HG03159 (cell line): ENCODE data around the gene RNF224.
A peak's percentile ranks its signal among the peaks of the same experiment; 100 is the strongest.
"Not testable (repeated sequence)": the region's sequence is repeated elsewhere in the genome, so short reads cannot be mapped to it uniquely, and the experiment has no call there.

ENCODE experiments used
- ATAC-seq: cut with Tn5 transposase; IDR thresholded peaks from one replicate; pipeline ENCODE4 v1.9.1; 2021; ENCODE audit warnings: mild to moderate bottlenecking, moderate library complexity; ENCODE audit not compliant: unreplicated experiment

RNF224 gene

GRCh38 chr9:137236936-137237421 is 9.7 kb downstream of the RNF224 start:
- ATAC-seq = no peak

DNA sequence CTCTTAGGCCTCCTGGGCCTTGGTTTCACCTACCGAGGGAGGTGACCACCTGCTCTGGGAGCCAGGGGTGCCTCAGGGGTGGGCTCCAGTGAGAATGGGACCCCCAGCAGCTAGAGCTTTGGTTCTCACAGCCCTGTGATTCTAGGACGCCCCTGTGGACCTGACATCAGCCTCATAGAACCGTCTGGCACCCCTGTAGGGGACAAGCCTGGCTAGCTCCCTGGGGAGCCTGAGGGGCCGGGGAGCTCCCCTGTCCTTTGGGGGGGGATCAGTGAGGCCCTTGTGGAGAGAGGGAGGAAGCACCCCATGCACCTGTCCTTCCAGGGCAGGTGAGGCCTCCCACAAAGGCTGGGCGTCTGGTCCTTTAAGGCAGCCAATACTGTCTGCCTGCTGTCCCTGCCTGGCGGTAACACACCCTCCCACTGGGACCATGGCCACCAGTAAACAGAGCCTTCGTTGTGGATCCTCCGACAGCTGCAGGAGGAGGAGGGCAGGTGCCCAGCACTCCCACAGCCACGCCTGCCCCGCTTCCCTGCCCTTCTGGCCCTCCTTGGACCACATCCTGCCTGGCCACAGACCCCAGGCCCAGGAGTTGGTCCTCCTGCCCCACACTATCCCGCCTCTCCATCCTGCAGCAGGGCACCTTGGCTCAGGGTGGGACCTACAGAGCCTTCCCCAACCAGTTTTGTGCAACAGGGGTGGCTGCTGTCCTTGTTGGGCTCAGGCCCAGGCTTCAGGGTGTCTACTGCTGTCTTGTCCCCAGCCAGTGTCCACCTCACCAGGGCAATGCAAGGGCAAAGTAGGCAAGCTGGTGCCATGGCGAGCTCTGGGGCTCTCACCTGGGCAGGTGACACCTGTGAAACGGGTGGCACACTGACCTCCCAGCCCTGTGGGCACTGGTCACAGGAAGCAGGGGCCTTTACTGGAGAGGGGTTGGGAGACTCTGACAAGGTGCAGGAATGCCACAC is 10.7 kb downstream of the RNF224 start:
- no peak for ATAC-seq

GRCh38 chr9:137239541-137240200 is 12.4 kb downstream of the RNF224 start:
- ATAC-seq = not testable (repeated sequence)

DNA sequence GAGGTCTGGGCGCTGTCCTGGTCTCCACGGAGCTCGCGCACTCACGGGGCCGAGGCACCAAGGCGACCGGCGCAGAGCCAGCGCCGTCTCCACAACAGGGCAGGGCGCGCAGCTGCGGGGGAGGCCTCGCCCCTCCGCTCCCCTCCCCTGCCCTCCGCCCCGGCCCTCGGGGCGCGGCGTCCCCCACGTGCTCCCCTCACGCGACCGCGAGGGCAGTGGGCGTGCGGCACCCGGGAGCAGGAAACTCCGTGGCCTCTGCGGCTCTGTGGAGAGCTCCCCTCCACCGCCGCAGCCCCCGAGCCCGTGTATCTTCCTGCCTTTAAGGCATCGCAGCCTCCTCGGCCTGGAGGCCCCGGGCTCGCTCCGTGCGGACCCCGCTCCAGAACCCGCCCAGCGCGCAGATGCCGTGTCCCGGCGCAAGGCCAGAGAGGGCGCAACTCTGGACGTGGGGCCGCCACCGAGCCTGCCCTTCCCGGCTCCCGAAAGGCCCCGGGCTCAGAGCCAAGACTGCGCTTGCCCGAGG is 13.1 kb downstream of the RNF224 start:
- ATAC-seq = peak; percentile 24

DNA sequence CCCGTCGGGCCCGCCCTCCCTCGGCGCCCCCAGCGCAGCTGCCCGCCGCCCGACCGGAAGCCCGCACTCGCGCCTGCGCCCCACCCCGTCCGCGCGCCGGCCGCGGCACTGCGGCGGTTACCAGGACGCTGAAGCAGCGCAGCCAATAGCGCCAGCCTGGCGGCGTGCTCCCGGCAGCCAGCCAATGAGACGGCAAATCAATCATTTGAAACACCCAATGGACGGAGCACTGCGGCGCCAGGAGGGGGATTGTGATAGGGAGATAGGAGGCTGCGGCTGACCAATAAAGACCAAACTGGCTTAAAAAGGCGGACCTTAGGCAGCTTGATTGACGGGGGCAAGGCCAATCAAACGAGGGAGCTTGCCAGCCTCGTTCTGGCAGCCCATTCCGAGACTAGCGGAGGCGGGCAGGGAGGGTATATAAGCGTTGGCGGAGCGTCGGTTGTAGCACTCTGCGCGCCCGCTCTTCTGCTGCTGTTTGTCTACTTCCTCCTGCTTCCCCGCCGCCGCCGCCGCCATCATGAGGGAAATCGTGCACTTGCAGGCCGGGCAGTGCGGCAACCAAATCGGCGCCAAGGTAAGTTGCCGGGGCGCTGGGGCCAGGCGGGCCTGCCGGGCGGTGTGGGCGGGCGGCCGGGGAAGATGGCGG is 13.7 kb downstream of the RNF224 start, which contains the start of gene TUBB4B:
TSS of gene TUBB4B (plus strand) at position 447 of the 649 bp plus-strand sequence. CDS start at position 521, 74 bp downstream.
- peak; percentile 68 for ATAC-seq

- ATAC-seq = peak; percentile 2
Measured at GRCh38 chr9:137241490-137242268, 14.4 kb downstream of the RNF224 start.

- ATAC-seq = no peak
Measured at GRCh38 chr9:137242269-137243203, 15.2 kb downstream of the RNF224 start.

GRCh38 chr9:137243266-137243625 is 15.9 kb downstream of the RNF224 start:
- ATAC-seq = not testable (repeated sequence)

DNA sequence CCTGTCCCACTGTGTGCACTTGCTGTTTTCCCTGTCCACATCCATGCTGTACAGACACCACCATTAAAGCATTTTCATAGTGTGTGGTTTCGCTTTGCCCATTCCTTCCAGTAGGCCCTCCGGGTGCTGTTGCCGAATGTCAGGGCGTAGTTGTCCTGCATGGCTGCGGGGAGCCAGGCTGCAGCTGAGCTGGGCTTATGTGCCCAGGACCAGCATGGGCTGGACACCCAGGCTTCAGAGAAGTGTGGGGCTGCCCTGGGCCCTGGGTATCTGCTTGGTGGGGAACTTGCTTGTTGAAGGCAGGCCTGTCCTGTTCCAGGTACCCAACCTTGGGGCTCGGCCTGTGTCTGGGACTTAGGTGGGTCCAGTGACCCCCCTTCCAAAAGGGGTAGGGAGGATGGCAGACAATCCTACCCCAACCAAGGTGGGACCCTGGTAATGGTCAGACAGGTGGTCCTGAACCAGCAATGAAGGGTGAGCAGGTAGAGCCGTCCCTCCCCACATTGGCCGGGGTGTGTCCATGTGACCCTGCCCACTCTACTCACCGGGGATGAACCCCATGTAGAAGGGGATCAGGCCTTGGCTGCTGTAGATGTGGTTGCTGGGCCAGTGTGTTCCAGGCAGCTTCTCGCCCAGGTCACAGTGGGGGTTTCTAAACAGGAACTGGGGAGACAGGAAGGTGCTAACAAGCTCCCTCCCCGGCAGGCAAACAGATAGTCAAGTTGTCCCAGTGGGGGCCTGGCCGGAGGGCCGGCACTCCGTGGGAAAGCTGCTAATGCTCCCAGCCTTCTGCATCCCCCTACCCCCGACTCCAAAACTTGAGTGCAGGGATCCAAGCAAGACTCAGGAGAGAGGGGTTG is 16.6 kb downstream of the RNF224 start:
- no peak for ATAC-seq

DNA sequence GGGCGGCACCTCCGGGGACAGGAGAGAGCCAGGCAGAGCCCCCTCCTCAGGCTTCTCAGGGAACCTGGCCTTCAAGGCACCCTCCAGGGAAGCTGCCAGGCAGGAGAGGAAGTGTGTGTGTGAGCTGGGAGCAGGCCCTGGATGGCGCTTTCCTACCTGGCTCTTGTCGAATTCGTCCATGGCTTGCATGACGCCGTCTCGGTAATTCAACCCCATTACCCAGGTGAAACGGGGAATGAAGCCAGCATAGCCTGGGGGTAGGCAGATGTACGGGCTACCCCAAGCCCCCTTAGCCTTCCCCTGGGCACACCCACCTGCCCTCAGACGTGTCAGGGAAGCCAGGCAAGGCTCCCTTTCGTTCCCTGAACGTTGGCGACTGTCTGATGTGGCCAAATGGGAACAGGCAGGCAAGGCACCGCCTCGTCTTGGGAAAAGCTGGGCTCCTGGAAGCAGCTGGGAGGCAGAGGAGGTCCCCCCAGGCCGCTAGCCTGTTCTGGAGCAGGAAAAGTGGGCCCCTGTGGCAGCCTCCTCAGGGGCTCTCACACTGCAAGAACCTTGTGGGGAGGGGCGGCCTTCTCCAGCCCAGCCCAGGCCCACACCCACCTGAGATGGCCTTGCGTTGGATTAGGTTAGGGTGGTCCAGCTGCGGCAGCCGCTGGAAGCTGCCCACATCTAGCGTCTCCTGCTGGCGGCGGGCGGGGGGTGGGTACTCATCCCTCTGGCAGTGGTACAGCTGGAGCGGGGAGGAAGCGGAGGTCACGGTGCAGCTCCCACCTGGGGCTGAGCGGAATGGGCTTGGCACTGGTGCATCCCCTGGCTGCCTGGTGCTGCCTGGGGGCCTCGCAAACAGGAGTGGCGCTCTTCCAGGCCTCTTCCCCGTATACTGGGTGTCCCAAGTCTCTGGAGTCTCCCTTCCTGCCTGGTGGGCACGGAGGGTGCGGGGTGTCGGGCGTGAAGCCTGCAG is 17.5 kb downstream of the RNF224 start:
- no peak for ATAC-seq

DNA sequence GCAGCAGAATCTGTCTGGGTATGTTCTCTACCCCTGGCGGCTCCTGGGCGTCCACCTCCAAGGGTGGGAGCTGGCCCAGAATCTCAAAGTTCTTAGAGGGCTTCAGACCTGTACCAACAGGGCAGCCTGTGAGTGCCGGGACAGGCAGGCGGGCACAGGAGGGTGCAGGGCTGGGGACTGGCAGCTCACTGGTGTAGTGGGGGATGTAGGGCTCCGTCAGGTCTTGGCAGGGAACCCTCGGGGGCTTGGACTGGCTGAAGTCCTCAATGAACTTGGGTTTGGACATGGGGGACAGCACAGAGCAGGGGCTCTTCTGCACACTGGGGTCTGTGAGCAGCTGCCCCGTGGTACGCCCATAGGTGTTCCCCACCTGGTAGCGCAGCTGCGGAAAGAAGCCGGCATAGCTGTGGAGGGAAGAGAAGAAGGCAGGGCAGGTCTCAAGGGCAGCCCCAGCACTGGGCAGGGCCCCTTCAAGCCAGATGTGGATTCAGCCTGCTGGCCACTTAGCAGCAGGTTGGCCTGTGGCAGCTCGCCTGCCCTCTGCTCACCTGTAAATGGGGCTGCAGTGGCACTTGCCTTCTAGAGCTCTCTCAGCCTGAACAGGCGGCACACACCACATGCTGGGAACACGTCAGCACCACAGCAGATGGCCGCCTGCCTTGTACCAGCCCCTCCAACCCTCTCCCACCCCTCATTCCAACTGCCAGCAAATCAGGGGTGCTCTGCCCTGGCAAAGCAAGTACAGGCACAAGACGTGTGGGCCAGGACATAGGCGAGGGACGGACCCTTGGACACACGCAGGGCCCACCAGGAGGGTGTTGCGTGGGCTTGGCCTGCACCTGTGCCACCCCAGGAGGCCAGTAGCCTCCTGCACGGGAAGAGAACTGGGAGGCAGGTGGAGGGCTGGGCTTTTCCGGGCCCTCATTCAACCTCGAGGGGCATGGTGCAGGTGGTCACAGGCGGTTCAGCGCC is 18.4 kb downstream of the RNF224 start:
- ATAC-seq = no peak

DNA sequence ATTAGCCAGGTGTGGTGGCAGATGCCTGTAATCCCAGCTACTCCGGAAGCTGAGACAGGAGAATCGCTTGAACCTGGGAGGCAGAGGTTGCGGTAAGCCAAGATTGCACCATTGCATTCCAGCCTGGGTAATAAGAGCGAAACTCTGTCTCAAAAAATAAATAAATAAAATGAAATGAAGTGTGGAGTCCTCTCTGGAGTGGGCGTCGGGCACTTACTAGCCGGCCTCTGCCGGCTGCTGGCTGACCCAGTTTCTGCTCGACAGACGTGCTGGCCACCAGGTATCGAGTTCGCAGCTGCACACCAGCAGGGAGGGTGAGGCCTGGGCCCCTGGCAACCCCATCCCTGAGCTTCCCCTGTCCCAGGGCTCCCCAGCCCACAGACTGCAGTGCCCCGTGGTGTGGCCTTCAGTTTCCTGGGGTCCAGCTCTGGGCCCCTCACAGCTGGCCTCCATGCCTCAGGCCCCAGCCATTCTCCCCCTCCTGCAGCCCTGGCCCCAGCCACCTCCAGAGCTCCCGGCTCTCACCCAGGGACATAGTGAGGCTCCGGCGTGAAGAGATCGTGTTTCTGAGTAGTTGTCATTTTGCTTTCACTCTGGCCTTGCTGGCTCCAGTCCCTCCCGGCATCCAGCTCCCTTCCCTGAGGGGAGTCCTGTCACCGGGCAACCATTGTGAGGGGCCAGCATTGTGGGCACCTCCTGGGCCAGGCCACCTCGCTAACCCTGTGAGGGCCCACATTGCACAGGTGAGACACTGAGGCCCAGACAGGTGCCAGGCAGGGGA is 20.0 kb downstream of the RNF224 start:
- ATAC-seq = no peak

DNA sequence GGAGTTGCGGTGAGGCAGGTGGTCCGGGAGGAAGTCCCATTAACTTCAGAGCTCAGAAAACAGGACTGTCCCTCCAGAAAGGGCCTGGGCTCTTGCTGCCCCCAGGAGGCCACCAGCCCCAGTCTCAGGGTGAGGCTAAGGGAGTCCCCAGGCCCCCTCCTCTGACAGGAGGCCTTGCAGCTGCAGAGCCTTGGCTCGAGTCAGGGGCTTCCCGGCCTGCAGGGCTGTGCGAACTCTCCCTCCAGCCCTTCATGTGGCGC is 20.5 kb downstream of the RNF224 start:
- no peak for ATAC-seq

DNA sequence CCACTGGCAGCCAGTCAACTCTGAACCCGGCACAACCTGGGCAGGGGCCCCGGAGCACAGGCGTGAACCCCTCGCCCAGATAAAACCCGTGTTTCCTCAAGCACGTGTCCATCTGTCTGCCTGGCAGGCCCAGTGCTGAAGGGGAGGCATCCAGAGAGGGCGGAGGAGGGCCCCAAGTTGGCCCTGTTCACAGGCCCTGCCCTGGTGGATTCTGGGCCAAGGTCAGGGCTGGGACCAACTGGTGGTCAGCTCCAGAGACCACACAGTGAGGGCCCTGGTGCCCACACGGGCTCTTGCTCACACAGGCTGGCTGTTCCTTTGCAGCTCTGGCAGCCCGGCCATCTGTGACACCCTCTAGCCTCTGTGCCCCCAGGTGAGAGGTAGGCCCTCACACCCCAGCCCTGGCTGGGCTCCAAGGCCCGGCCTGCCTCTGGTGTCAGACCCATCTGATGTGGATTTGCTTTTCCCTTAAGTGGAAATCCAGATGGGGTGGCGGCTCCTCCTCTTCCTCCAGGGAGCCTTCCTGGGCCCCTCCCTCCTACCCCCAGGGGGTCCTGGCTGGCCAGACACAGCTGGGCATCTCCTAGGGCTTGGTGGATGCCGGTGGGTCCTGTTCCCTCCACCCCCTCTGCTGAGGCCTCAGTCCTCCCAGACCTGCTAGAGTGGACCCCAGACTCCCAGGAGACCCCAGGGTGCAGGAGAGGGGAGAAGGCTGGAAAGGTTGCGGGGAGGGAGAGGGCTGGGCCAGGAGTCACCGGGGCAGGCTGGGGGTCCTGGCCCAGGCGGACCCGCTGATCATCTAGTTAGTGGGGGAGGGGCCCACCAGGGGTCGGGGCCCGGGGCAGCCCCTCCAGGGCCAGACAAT is 23.3 kb downstream of the RNF224 start:
- ATAC-seq = no peak

GRCh38 chr9:137251194-137251461 is 23.8 kb downstream of the RNF224 start, which contains the start of gene STPG3:
Gene STPG3, plus strand, starts transcription at chr9:137251286. Its CDS starts 1 bp downstream, at chr9:137251287.
- ATAC-seq = no peak
